MM.1S (cell line): Measurements from ENCODE around the gene FMN2.

ENCODE experiments used
- CTCF ChIP-seq: fragments of 300-600 bp; sonication (generic); IDR thresholded peaks from 2 replicates; pipeline ENCODE4 v1.5.1; 2016; ENCODE audit warnings: antibody characterized with exemption, low read length, mixed read lengths
- EZH2 ChIP-seq: fragments of 300-600 bp; sonication (generic); optimal IDR thresholded peaks from 2 replicates; pipeline ENCODE3; 2017; ENCODE audit warnings: low read depth, mild to moderate bottlenecking, antibody characterized with exemption, low read length, mixed read lengths
- EZH2phosphoT487 ChIP-seq: fragments of 300-600 bp; sonication (generic); IDR thresholded peaks from 2 replicates; pipeline ENCODE4 v1.6.1; 2018; ENCODE audit warnings: antibody characterized with exemption, low read length

GRCh38 chr1:240107058-240107684 lies 15.5 kb downstream of the FMN2 start:
- TF ChIP-seq CTCF (no peak), EZH2 (no peak), EZH2phosphoT487 (no peak)
